LNCAP (cell line): Measurements from ENCODE around the gene ACSM3.

Experiments used
- TF ChIP-seq, protein P1 (sequence below): fragments of 450-650 bp; IDR thresholded peaks from 2 replicates; pipeline ENCODE4 v1.5.1; 2017; ENCODE audit warnings: mild to moderate bottlenecking

The ACSM3 gene, protein sequence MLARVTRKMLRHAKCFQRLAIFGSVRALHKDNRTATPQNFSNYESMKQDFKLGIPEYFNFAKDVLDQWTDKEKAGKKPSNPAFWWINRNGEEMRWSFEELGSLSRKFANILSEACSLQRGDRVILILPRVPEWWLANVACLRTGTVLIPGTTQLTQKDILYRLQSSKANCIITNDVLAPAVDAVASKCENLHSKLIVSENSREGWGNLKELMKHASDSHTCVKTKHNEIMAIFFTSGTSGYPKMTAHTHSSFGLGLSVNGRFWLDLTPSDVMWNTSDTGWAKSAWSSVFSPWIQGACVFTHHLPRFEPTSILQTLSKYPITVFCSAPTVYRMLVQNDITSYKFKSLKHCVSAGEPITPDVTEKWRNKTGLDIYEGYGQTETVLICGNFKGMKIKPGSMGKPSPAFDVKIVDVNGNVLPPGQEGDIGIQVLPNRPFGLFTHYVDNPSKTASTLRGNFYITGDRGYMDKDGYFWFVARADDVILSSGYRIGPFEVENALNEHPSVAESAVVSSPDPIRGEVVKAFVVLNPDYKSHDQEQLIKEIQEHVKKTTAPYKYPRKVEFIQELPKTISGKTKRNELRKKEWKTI

DNA sequence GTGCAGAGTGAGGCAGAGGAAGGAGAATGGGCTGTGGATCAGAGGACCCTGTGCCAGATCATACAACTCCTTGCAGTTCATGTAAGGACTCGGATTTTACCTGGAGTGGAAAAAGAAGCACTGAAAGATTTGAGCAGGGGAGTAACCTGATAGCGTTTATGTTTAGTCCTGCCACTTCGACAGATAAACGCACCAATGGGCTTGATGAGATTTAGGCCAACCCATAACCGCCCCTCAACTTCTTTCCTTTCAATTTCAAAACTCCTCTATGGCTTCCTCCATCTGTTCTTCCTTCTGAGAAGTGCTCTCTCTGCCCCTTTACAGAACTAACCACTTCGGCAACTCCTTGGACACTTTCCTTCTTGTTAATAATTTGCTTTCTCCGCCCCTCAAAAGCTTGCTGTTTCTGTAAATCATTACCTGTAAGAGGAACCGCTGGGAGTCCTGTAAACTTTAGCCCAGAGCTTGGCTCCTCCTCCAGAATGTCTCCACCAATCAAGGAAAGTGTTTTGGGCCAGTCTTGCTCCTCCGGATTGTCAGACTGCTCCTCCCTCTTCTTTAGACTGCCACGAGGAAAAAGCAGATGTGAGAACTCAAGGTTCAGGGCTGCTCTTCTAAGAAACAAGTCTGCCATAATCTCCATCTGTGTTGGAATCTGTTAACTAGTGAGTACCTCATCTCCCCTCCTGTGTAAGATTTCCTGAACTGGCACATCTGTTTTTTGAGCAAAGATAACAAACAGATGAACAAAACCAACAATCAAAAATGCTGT, at the start of gene ACSM3:
Gene ACSM3, plus strand, starts transcription at position 554 of the 772 bp plus-strand sequence. CDS start 6,021 bp downstream, outside the sequence.
- TF ChIP-seq, protein P1, sequence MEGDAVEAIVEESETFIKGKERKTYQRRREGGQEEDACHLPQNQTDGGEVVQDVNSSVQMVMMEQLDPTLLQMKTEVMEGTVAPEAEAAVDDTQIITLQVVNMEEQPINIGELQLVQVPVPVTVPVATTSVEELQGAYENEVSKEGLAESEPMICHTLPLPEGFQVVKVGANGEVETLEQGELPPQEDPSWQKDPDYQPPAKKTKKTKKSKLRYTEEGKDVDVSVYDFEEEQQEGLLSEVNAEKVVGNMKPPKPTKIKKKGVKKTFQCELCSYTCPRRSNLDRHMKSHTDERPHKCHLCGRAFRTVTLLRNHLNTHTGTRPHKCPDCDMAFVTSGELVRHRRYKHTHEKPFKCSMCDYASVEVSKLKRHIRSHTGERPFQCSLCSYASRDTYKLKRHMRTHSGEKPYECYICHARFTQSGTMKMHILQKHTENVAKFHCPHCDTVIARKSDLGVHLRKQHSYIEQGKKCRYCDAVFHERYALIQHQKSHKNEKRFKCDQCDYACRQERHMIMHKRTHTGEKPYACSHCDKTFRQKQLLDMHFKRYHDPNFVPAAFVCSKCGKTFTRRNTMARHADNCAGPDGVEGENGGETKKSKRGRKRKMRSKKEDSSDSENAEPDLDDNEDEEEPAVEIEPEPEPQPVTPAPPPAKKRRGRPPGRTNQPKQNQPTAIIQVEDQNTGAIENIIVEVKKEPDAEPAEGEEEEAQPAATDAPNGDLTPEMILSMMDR = no peak

DNA sequence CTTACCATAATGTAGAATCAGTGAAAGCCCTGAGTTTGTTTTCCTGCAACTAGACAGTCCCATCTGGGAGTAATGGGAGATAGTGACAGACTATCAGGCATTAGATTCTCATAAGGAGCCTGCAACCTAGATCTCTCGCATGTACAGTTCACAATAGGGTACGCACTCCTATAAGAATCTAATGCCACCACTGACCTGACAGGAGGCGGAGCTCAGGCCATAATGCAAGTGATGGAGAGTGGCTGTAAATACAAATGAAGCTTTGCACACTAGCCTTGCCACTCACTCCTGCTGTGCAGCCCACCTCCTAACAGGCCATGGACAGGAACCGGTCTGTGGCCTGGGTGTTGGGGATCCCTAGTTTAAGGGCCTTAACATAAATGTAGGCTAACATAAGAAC, 43.6 kb upstream of the ACSM3 start:
- TF ChIP-seq, protein P1 = no peak

DNA sequence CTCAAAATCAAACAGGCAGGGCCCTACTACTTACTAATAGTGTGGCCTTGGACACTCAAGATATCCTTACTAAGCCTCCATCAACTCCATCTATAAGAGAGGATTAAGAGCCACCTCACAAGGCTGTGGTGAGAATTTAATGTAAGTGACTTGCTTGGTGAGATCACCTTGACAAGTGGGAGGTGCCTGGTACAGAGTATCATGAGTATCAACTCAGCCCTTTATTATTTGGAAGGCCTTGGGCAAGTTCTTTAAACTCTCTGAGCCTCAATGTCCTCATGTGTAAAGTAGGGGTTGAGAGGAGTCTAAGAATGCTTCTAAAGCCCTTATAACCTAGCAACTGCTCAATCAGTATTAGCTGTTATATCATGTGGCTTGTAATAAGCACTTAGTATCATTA, 37.2 kb upstream of the ACSM3 start:
- TF ChIP-seq, protein P1 = no peak

DNA sequence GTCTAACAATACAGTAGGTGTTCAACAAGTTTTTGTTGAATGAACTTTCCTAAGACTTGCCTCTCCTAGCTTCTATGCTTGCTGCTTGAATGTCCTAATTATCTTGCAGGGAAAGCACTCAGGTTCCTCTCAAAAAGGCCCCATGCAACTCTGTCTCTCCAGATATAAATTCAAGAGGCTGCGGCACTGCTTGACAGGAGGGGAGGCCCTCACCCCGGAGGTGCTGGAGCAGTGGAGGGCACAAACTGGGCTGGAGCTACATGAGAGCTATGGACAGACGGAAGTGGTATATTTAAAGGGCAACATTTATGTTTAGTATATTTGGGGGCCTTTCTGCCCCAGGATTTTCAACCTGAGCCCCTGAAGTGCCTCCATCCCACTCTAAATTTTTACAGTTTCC, 36.6 kb upstream of the ACSM3 start:
- TF ChIP-seq, protein P1 = no peak

DNA sequence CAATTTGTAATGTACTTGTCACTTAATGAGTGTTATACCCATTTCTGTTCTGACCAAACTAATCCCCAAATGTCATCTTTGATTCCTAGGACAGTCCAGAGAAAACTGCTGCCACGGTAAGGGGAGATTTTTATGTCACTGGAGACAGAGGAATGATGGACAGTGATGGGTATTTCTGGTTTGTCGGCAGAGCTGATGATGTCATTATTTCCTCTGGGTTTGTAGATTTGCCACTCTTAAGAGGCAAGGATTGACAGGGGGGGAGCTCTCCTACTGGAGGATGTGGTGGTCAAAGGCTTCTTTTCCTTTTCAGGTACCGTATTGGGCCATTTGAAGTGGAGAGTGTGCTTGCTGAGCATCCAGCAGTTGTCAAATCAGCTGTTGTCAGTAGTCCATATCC, 34.7 kb upstream of the ACSM3 start:
- TF ChIP-seq, protein P1 = no peak

DNA sequence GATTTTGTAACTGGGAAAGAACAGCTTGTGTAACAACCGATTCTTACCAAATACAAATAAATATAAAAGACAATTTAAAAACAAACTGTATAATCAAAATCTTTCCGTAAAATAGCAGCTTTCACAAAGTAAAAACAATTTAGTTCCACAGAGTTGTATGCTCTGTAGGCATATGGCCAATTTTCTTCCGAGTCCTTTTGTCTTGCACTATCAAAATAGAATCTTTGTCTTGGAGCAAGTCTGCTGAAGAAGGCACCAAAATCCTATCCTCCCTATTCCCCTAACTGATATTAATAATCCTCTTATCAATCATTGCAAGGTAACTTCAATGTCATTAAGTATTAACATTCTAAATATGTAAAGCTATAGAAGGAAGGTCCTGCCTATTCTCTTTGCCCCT, 29.8 kb upstream of the ACSM3 start:
- TF ChIP-seq, protein P1 = no peak

DNA sequence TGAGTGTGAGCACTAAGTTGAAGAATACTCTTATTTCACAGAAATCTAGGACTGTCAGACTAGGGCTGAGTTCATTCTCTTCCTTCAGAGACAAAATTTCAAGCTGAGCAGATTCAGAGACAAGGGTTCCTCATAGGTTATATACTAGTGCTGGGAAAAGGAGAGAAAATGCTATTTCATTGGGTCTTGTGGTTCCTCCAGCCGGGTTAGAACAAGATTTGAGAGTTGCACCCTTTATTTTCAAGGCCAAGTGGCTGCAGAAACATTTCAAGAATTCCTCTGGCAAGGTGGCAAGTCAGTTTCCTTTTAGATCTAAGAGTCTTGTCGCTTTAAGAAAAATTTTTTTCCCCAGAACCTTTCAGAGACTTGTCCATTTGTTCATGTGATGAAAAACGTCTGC, 29.0 kb upstream of the ACSM3 start:
- TF ChIP-seq, protein P1 = no peak
